GM12878 (cell line): ENCODE measurements around the gene SHQ1. TPM values are rescaled to one million over a fixed set of nuclear protein-coding genes. Genes with fewer than 3 reads are reported as not detected.

ENCODE experiments used
- BACH1 ChIP-seq: fragments of 450-650 bp; IDR thresholded peaks from 2 replicates; pipeline ENCODE4 v1.6.1; 2017; ENCODE audit warnings: mild to moderate bottlenecking, borderline replicate concordance
- BCL11A ChIP-seq: IDR thresholded peaks from 2 replicates; pipeline ENCODE4 v1.6.1; 2011; ENCODE audit warnings: low read depth, low read length
- CBX3 ChIP-seq: fragments of 200-600 bp; sonication (generic); IDR thresholded peaks from 2 replicates; pipeline ENCODE4 v1.6.1; 2016; ENCODE audit warnings: low read depth, borderline replicate concordance
- EZH2 ChIP-seq: IDR thresholded peaks from 2 replicates; pipeline ENCODE4 v1.6.1; 2012; ENCODE audit warnings: low read depth, mild to moderate bottlenecking, control low read depth, inconsistent platforms, low read length, borderline replicate concordance; ENCODE audit not compliant: control insufficient read depth
- GATAD2B ChIP-seq: fragments of 450-650 bp; conservative IDR thresholded peaks from 2 replicates; pipeline ENCODE4 v1.6.1; 2017; ENCODE audit warnings: low read depth, mild to moderate bottlenecking, moderate library complexity
- MYC ChIP-seq: IDR thresholded peaks from 2 replicates; pipeline ENCODE4 v1.6.1; 2011; ENCODE audit warnings: mild to moderate bottlenecking, low read length, moderate library complexity, inconsistent platforms; ENCODE audit not compliant: insufficient read depth, insufficient replicate concordance, insufficient read length, severe bottlenecking
- POLR2AphosphoS5 ChIP-seq: IDR thresholded peaks from 2 replicates; pipeline ENCODE4 v1.6.1; 2011; ENCODE audit warnings: mild to moderate bottlenecking, low read length, inconsistent platforms
- RCOR1 ChIP-seq: conservative IDR thresholded peaks from 2 replicates; pipeline ENCODE4 v1.6.1; 2012; ENCODE audit warnings: low read depth, low read length, improper control_type of control experiment
- STAT3 ChIP-seq: IDR thresholded peaks from 2 replicates; pipeline ENCODE4 v1.6.1; 2011; ENCODE audit warnings: low read depth, low read length, improper control_type of control experiment
- TAF1 ChIP-seq: IDR thresholded peaks from 2 replicates; pipeline ENCODE4 v1.6.1; 2011; ENCODE audit warnings: mild to moderate bottlenecking, low read depth, low read length, borderline replicate concordance
- TARDBP ChIP-seq: IDR thresholded peaks from 2 replicates; pipeline ENCODE4 v1.6.1; 2016; ENCODE audit warnings: borderline replicate concordance
- YBX1 ChIP-seq: fragments of 450-650 bp; IDR thresholded peaks from 2 replicates; pipeline ENCODE4 v1.6.1; 2016; ENCODE audit warnings: antibody characterized with exemption
- ZBTB4 ChIP-seq: fragments of 450-650 bp; formaldehyde crosslinking; IDR thresholded peaks from 2 replicates; pipeline ENCODE4 v1.4.0; 2022; ENCODE audit warnings: mild to moderate bottlenecking, moderate library complexity
- polyA plus RNA-seq, 11 experiments: library from polyadenylated mRNA; depleted of rRNA in 4 of 11; unstranded in 6 of 11; stranded (reverse) in 5 of 11; fragments of >200 nt; fragmentation: Nextera tagmentation in 4 of 11; fragmentation: Illumina TruSeq in 1 of 11; extraction: Ambion mirVana in 4 of 11; extraction: Trizol in 1 of 11; gene quantifications; 1 replicate in 1 of 11; 2 replicates in 10 of 11; pipeline versions ENCODE4 v1.2.1 to v1.2.3, GENCODE V29; 2011 to 2016; ENCODE audit warnings: inconsistent platforms in 2 of 11, missing spikeins in 2 of 11, low read depth in 1 of 11
- total RNA-seq, 4 experiments: library from RNA; depleted of rRNA in 3 of 4; stranded (reverse); fragments of >200 nt in 3 of 4; fragmentation: Illumina TruSeq in 1 of 4; extraction: Trizol in 1 of 4; gene quantifications; 2 replicates each; pipeline versions ENCODE4 v1.2.1 to v1.2.3, GENCODE V29; 2013 to 2021
- TF ChIP-seq, protein P1 (sequence below): IDR thresholded peaks from 2 replicates; pipeline ENCODE4 v1.6.1; 2011; ENCODE audit warnings: mild to moderate bottlenecking, low read depth, low read length, moderate library complexity; ENCODE audit not compliant: insufficient replicate concordance
- TF ChIP-seq, protein P2 (sequence below): IDR thresholded peaks from 2 replicates; pipeline ENCODE4 v1.6.1; 2012; ENCODE audit warnings: improper control_type of control experiment, low read depth, low read length; ENCODE audit not compliant: insufficient replicate concordance
- TF ChIP-seq, protein P3 (sequence below): fragments of 450-650 bp; formaldehyde crosslinking; IDR thresholded peaks from 2 replicates; pipeline ENCODE4 v1.5.0; 2022; ENCODE audit warnings: mild to moderate bottlenecking, missing genetic modification characterization

SHQ1 gene
- total and polyA plus RNA-seq, 10 of the 15 experiments (the other 5 are each of a cell fraction or from before 2014, with no cell fraction given) = 12.6 to 51.7 (median 24.5) TPM

GRCh38 chr3:72722930-72723726 lies 125.1 kb downstream of the SHQ1 start (continued):
- TF ChIP-seq, protein P1, sequence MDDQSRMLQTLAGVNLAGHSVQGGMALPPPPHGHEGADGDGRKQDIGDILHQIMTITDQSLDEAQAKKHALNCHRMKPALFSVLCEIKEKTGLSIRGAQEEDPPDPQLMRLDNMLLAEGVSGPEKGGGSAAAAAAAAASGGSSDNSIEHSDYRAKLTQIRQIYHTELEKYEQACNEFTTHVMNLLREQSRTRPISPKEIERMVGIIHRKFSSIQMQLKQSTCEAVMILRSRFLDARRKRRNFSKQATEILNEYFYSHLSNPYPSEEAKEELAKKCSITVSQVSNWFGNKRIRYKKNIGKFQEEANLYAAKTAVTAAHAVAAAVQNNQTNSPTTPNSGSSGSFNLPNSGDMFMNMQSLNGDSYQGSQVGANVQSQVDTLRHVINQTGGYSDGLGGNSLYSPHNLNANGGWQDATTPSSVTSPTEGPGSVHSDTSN = no peak
- no peak for TF ChIP-seq RCOR1
- TF ChIP-seq, protein P2, sequence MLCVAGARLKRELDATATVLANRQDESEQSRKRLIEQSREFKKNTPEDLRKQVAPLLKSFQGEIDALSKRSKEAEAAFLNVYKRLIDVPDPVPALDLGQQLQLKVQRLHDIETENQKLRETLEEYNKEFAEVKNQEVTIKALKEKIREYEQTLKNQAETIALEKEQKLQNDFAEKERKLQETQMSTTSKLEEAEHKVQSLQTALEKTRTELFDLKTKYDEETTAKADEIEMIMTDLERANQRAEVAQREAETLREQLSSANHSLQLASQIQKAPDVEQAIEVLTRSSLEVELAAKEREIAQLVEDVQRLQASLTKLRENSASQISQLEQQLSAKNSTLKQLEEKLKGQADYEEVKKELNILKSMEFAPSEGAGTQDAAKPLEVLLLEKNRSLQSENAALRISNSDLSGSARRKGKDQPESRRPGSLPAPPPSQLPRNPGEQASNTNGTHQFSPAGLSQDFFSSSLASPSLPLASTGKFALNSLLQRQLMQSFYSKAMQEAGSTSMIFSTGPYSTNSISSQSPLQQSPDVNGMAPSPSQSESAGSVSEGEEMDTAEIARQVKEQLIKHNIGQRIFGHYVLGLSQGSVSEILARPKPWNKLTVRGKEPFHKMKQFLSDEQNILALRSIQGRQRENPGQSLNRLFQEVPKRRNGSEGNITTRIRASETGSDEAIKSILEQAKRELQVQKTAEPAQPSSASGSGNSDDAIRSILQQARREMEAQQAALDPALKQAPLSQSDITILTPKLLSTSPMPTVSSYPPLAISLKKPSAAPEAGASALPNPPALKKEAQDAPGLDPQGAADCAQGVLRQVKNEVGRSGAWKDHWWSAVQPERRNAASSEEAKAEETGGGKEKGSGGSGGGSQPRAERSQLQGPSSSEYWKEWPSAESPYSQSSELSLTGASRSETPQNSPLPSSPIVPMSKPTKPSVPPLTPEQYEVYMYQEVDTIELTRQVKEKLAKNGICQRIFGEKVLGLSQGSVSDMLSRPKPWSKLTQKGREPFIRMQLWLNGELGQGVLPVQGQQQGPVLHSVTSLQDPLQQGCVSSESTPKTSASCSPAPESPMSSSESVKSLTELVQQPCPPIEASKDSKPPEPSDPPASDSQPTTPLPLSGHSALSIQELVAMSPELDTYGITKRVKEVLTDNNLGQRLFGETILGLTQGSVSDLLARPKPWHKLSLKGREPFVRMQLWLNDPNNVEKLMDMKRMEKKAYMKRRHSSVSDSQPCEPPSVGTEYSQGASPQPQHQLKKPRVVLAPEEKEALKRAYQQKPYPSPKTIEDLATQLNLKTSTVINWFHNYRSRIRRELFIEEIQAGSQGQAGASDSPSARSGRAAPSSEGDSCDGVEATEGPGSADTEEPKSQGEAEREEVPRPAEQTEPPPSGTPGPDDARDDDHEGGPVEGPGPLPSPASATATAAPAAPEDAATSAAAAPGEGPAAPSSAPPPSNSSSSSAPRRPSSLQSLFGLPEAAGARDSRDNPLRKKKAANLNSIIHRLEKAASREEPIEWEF = peak; percentile 22
- TF ChIP-seq TARDBP = no peak
- TF ChIP-seq GATAD2B = no peak
- no peak for TF ChIP-seq MYC
- no peak for TF ChIP-seq CBX3
- TF ChIP-seq EZH2 = no peak
- no peak for TF ChIP-seq TAF1
- TF ChIP-seq ZBTB4 (CRISPR knock-in tag) = no peak
- peak; percentile 23; the same call in 1 of the 2 replicates for TF ChIP-seq BACH1
- TF ChIP-seq, protein P3, sequence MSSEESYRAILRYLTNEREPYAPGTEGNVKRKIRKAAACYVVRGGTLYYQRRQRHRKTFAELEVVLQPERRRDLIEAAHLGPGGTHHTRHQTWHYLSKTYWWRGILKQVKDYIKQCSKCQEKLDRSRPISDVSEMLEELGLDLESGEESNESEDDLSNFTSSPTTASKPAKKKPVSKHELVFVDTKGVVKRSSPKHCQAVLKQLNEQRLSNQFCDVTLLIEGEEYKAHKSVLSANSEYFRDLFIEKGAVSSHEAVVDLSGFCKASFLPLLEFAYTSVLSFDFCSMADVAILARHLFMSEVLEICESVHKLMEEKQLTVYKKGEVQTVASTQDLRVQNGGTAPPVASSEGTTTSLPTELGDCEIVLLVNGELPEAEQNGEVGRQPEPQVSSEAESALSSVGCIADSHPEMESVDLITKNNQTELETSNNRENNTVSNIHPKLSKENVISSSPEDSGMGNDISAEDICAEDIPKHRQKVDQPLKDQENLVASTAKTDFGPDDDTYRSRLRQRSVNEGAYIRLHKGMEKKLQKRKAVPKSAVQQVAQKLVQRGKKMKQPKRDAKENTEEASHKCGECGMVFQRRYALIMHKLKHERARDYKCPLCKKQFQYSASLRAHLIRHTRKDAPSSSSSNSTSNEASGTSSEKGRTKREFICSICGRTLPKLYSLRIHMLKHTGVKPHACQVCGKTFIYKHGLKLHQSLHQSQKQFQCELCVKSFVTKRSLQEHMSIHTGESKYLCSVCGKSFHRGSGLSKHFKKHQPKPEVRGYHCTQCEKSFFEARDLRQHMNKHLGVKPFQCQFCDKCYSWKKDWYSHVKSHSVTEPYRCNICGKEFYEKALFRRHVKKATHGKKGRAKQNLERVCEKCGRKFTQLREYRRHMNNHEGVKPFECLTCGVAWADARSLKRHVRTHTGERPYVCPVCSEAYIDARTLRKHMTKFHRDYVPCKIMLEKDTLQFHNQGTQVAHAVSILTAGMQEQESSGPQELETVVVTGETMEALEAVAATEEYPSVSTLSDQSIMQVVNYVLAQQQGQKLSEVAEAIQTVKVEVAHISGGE (CRISPR knock-in tag) = no peak
- peak; percentile 65; the same call in 1 of the 2 replicates for TF ChIP-seq STAT3
- peak; percentile 72 for TF ChIP-seq BCL11A
- no peak for TF ChIP-seq POLR2AphosphoS5
- no peak for TF ChIP-seq YBX1
